ENCODE results near the gene SHMT1. TPM values are rescaled to one million over a fixed set of nuclear protein-coding genes. Genes with fewer than 3 reads are reported as not detected.

Gene SHMT1
- 12.2 and 16.1 TPM in 2 replicates for total RNA-seq

DNA sequence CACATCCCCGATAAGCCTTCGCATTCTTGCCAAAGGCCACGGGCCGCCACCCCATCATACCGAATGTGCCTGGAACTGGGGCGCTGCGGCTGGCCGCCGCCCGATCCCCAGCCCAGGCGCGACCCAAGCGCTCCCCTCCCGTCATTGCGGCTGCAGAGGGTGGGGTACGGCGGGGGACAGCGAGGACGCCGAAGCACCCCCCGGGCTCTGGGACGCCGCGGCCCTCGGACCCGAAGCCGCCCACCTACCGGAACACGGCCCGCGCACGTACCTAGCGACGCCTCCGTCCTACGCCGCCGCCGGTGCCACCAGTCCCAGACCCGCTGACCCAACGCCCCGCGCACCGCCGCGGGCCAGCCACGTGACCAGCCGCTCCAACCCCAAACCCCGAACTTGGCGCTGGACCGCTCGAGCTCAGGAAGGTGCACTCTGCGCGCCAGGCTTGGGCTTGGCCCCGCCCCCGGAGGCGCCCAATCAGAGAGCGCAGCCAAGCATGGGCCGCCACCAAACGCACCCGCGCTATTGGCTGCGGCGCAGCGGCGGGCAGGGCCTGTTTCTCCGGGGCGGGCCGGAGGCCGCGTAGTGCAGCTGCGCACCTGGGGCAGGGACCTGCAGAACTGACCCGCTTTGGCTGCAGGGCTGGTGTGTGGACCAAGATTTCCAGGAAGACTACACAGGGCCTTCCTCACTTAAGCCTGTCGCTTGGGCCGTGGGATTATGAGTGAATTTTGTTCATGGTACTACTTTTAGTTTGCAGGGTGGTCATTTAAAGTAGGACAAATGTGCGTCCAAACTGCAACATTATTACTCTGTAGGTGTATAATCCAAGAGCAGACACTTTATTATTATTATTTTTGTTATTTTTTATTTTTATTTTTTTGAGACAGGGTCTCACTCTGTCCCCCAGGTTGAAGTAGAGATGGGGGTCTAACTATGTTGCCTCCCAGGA lies at the start of gene SHMT1:
SHMT1 (minus strand) TSS at position 450 of the 949 bp plus-strand sequence. CDS start 7,569 bp downstream, outside the sequence.

DNA sequence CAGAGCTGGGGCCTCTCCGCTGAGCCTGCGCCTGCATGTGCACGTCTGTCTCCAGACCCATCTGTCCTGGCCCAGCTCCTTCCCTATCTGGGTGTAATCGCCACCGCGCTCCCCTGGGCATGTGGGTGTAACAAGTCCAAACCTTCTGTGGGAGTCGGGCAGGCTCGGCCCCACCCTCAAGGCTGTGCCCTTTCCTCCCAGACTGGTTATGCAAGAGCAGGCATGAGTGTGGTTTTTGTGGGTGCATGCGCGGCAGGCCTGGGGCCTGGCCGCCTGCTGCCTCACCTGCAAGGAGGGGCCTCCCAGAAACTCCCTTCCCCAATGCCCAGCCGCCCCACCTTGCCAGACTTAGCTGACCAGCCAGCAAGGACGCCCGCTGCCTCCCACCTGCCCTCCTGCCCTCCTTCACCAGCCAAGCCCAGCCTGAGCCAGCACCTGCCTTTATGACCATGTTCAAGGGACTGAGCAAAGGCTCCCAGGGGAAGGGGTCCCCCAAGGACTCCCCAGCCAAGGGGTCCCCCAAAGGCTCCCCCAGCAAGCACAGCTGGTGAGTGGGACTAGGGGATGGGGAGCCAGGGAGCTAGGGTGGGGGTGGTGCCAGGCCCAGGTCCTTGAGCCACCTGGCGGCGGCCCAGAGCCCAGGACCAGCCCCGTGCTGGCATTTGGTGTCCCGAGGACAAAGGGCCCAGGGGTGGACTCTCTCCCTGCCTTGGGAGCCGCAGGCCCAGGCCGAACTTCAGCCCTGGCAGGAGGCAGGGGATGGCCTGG lies 14.3 kb upstream of the SHMT1 start, which contains the start of gene EVPLL:
EVPLL (plus strand) TSS at position 342 of the 768 bp plus-strand sequence. CDS start 3,160 bp downstream, outside the sequence.

DNA sequence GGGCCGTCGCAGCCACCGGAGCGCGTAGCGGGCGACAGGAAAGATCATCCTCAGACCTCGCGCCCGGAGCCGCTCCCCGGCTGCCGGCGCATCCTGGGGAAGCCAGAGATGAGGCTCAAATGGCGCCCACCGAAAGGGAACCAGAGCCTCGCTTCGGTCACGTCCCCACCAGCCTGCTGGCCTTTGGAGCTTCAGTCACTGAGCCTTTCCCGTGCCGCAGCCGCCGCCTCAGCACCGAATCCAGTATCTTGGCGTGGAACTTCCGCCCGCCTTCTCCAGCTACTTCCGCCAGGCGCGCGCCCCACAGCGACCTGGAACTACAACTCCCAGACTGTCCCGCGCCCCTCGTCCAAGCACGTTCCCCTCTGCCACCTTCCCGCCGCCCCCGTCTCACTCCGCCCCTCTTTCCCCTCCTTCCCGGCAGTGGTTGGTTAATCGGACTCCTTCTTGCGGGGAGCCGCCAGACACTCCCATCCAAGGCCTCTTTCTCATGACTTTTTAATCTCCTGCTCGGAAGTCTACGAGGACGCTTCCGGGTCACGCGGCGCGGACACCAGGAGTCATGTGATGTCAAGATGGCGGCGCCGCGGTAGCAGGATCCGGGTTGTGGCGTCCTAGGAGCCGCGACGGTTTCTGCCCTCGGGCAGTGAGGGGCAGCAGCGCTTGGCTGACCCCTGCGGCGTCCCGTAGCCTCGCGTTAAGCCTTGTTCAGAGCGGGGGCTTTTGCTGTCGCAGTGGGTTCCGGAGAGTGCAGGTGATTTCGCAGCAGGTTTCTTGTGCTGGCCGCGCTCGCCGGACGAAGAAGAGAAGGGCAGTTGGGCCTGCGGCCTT lies 48.4 kb downstream of the SHMT1 start, which contains the start of the genes SMCR8 and TOP3A:
SMCR8 (plus strand) TSS at position 563 of the 831 bp plus-strand sequence. CDS start 497 bp downstream, outside the sequence.
TOP3A (minus strand) TSS at position 264 of the 831 bp plus-strand sequence; CDS start at position 48, 216 bp downstream.

Small RNA genes within 50 kb of the gene (small RNA-seq; reads per million reads assigned to genes)
- gene AL353997.5, result not detected

Other genes with a start within 250 kb of the SHMT1 start
- 147 and 150 TPM in 2 replicates for gene ALKBH5, start 179.7 kb downstream of the SHMT1 start, total RNA-seq
- 39.0 and 39.9 TPM in 2 replicates for gene LLGL1, start 137.9 kb downstream of the SHMT1 start, total RNA-seq
- 226 and 239 TPM in 2 replicates for gene FLII, start 104.8 kb downstream of the SHMT1 start, total RNA-seq
- gene MIEF2, start 102.9 kb downstream of the SHMT1 start, total RNA-seq, result 16.7 and 19.1 TPM in 2 replicates
- 37.7 and 47.0 TPM in 2 replicates for gene TOP3A, start 48.6 kb downstream of the SHMT1 start, total RNA-seq
- gene SMCR8, start 48.3 kb downstream of the SHMT1 start, total RNA-seq, result 22.1 and 22.5 TPM in 2 replicates
- not detected in 2 replicates for gene EVPLL, start 14.2 kb upstream of the SHMT1 start, total RNA-seq
- gene LGALS9C, start 113.2 kb upstream of the SHMT1 start, total RNA-seq, result not detected in 2 replicates